Measurements from ENCODE around the gene FAM185A. TPM values are rescaled to one million over a fixed set of nuclear protein-coding genes. Genes with fewer than 3 reads are reported as not detected.
"Not testable (repeated sequence)": the region's sequence is repeated elsewhere in the genome, so short reads cannot be mapped to it uniquely, and the experiment has no call there.

FAM185A gene
- total RNA-seq, 4 donors from 2014 or later: 8.9 to 36.3 (median 13.0) TPM

- H3K4me3 ChIP-seq: no peak overlapping the region
- H3K36me3 ChIP-seq: peaks cover 0 to 3% of the 10 kb centered on the region in 2 donors
- H3K27me3 ChIP-seq: no peaks in the 10 kb centered on the region
- ATAC-seq: peak; percentile 68
- TF ChIP-seq, protein P1, sequence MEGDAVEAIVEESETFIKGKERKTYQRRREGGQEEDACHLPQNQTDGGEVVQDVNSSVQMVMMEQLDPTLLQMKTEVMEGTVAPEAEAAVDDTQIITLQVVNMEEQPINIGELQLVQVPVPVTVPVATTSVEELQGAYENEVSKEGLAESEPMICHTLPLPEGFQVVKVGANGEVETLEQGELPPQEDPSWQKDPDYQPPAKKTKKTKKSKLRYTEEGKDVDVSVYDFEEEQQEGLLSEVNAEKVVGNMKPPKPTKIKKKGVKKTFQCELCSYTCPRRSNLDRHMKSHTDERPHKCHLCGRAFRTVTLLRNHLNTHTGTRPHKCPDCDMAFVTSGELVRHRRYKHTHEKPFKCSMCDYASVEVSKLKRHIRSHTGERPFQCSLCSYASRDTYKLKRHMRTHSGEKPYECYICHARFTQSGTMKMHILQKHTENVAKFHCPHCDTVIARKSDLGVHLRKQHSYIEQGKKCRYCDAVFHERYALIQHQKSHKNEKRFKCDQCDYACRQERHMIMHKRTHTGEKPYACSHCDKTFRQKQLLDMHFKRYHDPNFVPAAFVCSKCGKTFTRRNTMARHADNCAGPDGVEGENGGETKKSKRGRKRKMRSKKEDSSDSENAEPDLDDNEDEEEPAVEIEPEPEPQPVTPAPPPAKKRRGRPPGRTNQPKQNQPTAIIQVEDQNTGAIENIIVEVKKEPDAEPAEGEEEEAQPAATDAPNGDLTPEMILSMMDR (IDR thresholded peaks at IDR 0.05): no peak
- no peak for TF ChIP-seq POLR2A (IDR thresholded peaks at IDR 0.05)
- TF ChIP-seq POLR2AphosphoS5 (IDR thresholded peaks at IDR 0.05): no peak
- TF ChIP-seq EP300 (IDR thresholded peaks at IDR 0.05): no peak
- no peak overlapping the region for H3K27ac ChIP-seq
- 43 to 51% methylated on average over 4 to 6 of the region's 6 CpGs for WGBS, 2 donors (ENCODE audit: low coverage in 1 of 2)
- H3K4me1 ChIP-seq: no peaks in the 10 kb centered on the region
- H3K9me3 ChIP-seq: no peaks in the 10 kb centered on the region
Observed at GRCh38 chr7:102836191-102836919, 87.6 kb downstream of the FAM185A start.

DNA sequence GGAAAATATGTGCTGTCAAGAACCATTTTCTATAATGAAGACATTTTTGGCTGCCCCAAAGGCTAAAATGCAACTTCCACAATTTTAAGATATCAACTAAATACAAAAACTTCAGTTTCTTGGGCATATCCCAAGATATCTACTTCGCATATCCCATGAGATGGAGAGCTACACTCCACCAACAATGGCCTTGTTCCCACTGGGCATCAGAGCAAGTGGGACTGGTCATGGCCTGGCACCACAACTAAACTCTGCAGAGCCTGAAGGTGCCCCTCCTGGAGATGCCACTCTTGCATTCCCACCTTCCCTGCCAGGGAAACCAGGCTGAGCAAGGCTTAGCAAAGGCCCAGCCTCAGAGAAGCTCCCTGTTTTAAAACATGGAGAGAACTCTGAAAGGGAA is 88.2 kb downstream of the FAM185A start:
- Histone ChIP-seq H3K27me3 (no peaks in the 10 kb centered on the region), H3K4me3 (no peak overlapping the region), H3K27ac (no peak overlapping the region), H3K4me1 (no peaks in the 10 kb centered on the region), H3K9me3 (no peaks in the 10 kb centered on the region), H3K36me3 (no peaks in the 10 kb centered on the region)
- no peak for ATAC-seq
- TF ChIP-seq, protein P1 (IDR thresholded peaks at IDR 0.05): no peak
- WGBS, 2 donors (ENCODE audit: low coverage in 1 of 2): 100% methylated on average over 1 of the region's 1 CpG

DNA sequence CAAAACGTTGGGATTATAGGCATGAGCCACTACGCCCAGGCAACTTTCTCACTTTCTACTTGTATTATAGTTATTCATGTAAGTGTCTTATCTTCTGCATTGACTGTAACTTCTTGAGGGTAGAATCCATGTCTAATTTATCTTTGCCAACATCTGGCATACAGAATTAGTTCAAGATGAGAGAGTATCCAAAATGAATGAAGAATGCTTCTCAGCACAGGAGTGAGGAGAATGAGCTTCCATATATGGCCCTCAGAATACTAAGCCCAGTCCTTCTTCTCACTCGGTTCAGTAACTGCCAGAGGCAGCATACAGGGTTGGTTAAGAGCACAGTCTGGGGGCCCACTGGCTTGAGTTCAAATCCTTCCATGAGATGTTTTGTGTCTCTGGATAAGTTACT is 89.0 kb downstream of the FAM185A start:
- ATAC-seq: no peak
- H3K4me3 ChIP-seq: no peak overlapping the region
- H3K36me3 ChIP-seq: no peaks in the 10 kb centered on the region
- H3K27me3 ChIP-seq: no peaks in the 10 kb centered on the region
- no peaks in the 10 kb centered on the region for H3K4me1 ChIP-seq
- H3K27ac ChIP-seq: no peak overlapping the region
- TF ChIP-seq, protein P1 (IDR thresholded peaks at IDR 0.05): no peak
- TF ChIP-seq EP300 (IDR thresholded peaks at IDR 0.05): no peak
- TF ChIP-seq POLR2AphosphoS5 (IDR thresholded peaks at IDR 0.05): no peak
- no peak for TF ChIP-seq POLR2A (IDR thresholded peaks at IDR 0.05)
- WGBS, 2 donors (ENCODE audit: low coverage in 1 of 2): 55 to 78% methylated on average over 3 of the region's 3 CpGs
- no peaks in the 10 kb centered on the region for H3K9me3 ChIP-seq

DNA sequence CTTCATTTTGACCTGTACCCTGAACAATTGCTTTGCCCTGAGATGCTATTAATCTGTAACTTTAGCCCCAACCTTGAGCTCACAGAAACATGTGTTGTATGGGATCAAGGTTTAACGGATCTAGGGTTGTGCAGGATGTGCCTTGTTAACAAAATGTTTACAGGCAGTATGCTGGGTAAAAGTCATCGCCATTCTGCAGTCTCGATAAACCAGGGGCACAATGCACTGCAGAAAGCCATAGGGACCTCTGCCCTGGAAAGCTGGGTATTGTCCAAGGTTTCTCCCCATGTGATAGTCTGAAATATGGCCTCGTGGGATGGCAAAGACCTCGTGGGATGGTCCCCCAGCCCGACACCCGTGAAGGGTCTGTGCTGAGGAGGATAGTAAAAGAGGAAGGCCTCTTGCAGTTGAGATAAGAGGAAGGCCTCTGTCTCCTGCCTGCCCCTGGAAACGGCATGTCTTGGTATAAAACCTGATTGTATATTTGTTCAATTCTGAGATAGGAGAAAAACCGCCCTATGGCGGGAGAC is 89.8 kb downstream of the FAM185A start:
- not testable (repeated sequence) for H3K36me3 ChIP-seq, H3K27ac ChIP-seq, H3K9me3 ChIP-seq, ATAC-seq, H3K4me1 ChIP-seq, H3K27me3 ChIP-seq, H3K4me3 ChIP-seq
- WGBS, 2 donors (ENCODE audit: low coverage in 1 of 2): 88 to 96% methylated on average over 9 to 10 of the region's 10 CpGs

- Histone ChIP-seq H3K4me3 (no peak overlapping the region), H3K27me3 (no peaks in the 10 kb centered on the region), H3K4me1 (no peaks in the 10 kb centered on the region), H3K27ac (no peak overlapping the region), H3K36me3 (no peaks in the 10 kb centered on the region), H3K9me3 (no peaks in the 10 kb centered on the region)
- TF ChIP-seq EP300 (IDR thresholded peaks at IDR 0.05) (no peak), POLR2AphosphoS5 (IDR thresholded peaks at IDR 0.05) (no peak)
- TF ChIP-seq, protein P1 (IDR thresholded peaks at IDR 0.05): no peak
- WGBS, 2 donors (ENCODE audit: low coverage in 1 of 2): 77 to 93% methylated on average over 3 of the region's 3 CpGs
- no peak for ATAC-seq
Observed at GRCh38 chr7:102840404-102840803, 91.6 kb downstream of the FAM185A start.
